Right lobe of liver (tissue), 6 donors: ENCODE measurements around the gene PTGR1. TPM values are rescaled to one million over a fixed set of nuclear protein-coding genes. Genes with fewer than 3 reads are reported as not detected.

Experiments
- ATAC-seq, 4 donors: fragments of 200-7000 bp; cut with Tn5 transposase; one replicate each; pipeline ENCODE4 v1.9.1; 2020; ENCODE audit warnings: mild to moderate bottlenecking in 4 of 4, moderate library complexity in 4 of 4
- DNase-seq, 3 donors: peaks; one replicate each; pipeline ENCODE4 v3.0.0-alpha.2; 2020
- H3K27ac ChIP-seq, 3 donors: fragments of 200-600 bp; one replicate each; pipeline ENCODE4 v1.8.0; 2022
- H3K27me3 ChIP-seq, 2 donors: fragments of 200-600 bp; one replicate each; pipeline ENCODE4 v1.8.0; 2022
- H3K36me3 ChIP-seq, 4 donors: fragments of 200-600 bp; sonication (generic) in 1 of 4; one replicate each; pipeline versions ENCODE4 v1.5.1 to v1.8.0; 2017 to 2022; ENCODE audit warnings: control low read depth in 1 of 4
- H3K4me1 ChIP-seq, 4 donors: fragments of 200-600 bp; sonication (generic) in 1 of 4; one replicate each; pipeline versions ENCODE4 v1.5.1 to v1.8.0; 2017 to 2022; ENCODE audit warnings: control low read depth in 1 of 4
- H3K4me3 ChIP-seq, 3 donors: fragments of 200-600 bp; one replicate each; pipeline ENCODE4 v1.8.0; 2022
- H3K9me3 ChIP-seq, 4 donors: fragments of 200-600 bp; sonication (generic) in 1 of 4; one replicate each; pipeline versions ENCODE4 v1.5.1 to v1.8.0; 2017 to 2022; ENCODE audit warnings: control low read depth in 1 of 4
- POLR2A ChIP-seq: fragments of 450-650 bp; IDR thresholded peaks from one replicate; pipeline ENCODE4 v1.6.1; 2017; ENCODE audit warnings: antibody characterized with exemption, mild to moderate bottlenecking
- WGBS: methylation state at CpG from one replicate; pipeline ENCODE4 v1.1.6; 2018; ENCODE audit warnings: low coverage, low lambda C conversion rate; ENCODE audit not compliant: insufficient coverage; ENCODE audit errors: missing lambda C conversion rate; 5-methylcytosine and 5-hydroxymethylcytosine counted together
- intact Hi-C, 2 donors: fragments of 100-400 bp; cut with DNase I; formaldehyde crosslinking; loops; one replicate each; pipeline versions ENCODE4 v1.11.2 to v1.14.1; 2022
- total RNA-seq, 6 experiments: library from RNA; depleted of rRNA in 2 of 6; stranded (reverse); fragments of >200 nt in 2 of 6; fragmentation: NEBNext Ultra II Directional in 3 of 6; extraction: Animal tissue kit (Norgen Biotek cat#: 25700) in 3 of 6; gene quantifications; one replicate each; pipeline versions ENCODE4 v1.1.0 to v1.2.4, GENCODE V29; 2016 to 2023
- TF ChIP-seq, protein P1 (sequence below), 4 donors: fragments of 200-600 bp in 3 of 4; fragments of 450-650 bp in 1 of 4; IDR thresholded peaks; one replicate each; pipeline versions ENCODE4 v1.5.1 to v1.8.0; 2016 to 2022; ENCODE audit warnings: antibody characterized with exemption in 4 of 4, mild to moderate bottlenecking in 2 of 4
- donor health status: DM: no; HTN: yes; CAD: no.
- donor health status: DM: no; HTN: no; CAD: no.
- donor health status: DM: no; HTN: no; CAD: no.
- donor health status: DM: no; HTN: yes; CAD: no.
- donor health status: DM: no; HTN: yes; CAD: no.

The PTGR1 gene
- total RNA-seq, 6 experiments from 2014 or later: 477 to 1,242 (median 773) TPM

- H3K27ac ChIP-seq: peak overlapping the region in 1 of 3 donors; percentile 80
- ATAC-seq (no peak), DNase-seq (no peak)
- TF ChIP-seq, protein P1, sequence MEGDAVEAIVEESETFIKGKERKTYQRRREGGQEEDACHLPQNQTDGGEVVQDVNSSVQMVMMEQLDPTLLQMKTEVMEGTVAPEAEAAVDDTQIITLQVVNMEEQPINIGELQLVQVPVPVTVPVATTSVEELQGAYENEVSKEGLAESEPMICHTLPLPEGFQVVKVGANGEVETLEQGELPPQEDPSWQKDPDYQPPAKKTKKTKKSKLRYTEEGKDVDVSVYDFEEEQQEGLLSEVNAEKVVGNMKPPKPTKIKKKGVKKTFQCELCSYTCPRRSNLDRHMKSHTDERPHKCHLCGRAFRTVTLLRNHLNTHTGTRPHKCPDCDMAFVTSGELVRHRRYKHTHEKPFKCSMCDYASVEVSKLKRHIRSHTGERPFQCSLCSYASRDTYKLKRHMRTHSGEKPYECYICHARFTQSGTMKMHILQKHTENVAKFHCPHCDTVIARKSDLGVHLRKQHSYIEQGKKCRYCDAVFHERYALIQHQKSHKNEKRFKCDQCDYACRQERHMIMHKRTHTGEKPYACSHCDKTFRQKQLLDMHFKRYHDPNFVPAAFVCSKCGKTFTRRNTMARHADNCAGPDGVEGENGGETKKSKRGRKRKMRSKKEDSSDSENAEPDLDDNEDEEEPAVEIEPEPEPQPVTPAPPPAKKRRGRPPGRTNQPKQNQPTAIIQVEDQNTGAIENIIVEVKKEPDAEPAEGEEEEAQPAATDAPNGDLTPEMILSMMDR (IDR thresholded peaks at IDR 0.05): no peak
- intact Hi-C loops: no loop called here
- H3K27me3 ChIP-seq: no peaks in the 10 kb centered on the region
- no peak overlapping the region for H3K4me3 ChIP-seq
- H3K9me3 ChIP-seq: no peaks in the 10 kb centered on the region
- 70% methylated on average over 7 of the region's 7 CpGs for WGBS
- no peaks in the 10 kb centered on the region for H3K36me3 ChIP-seq
- peaks cover 0 to 40% (median 17%) of the 10 kb centered on the region in 4 donors for H3K4me1 ChIP-seq
These were observed 11.4 kb upstream of the PTGR1 start for GRCh38 chr9:111610845-111611244.

GRCh38 chr9:111610149-111610548 is 10.7 kb upstream of the PTGR1 start:
- no peaks in the 10 kb centered on the region for H3K36me3 ChIP-seq
- H3K27ac ChIP-seq: peak overlapping the region; percentile 31 to 80 (median 59)
- H3K27me3 ChIP-seq: no peaks in the 10 kb centered on the region
- ATAC-seq (peak; percentile 51 to 63 (median 59)), DNase-seq (peak in 1 of 3 donors; percentile 75)
- intact Hi-C loops: no loop called here
- no peak for TF ChIP-seq POLR2A
- TF ChIP-seq, protein P1 (IDR thresholded peaks at IDR 0.05): no peak
- peaks cover 0 to 44% (median 20%) of the 10 kb centered on the region in 4 donors for H3K4me1 ChIP-seq
- 10% methylated on average over 5 of the region's 5 CpGs for WGBS
- no peak overlapping the region for H3K4me3 ChIP-seq
- no peaks in the 10 kb centered on the region for H3K9me3 ChIP-seq

DNA sequence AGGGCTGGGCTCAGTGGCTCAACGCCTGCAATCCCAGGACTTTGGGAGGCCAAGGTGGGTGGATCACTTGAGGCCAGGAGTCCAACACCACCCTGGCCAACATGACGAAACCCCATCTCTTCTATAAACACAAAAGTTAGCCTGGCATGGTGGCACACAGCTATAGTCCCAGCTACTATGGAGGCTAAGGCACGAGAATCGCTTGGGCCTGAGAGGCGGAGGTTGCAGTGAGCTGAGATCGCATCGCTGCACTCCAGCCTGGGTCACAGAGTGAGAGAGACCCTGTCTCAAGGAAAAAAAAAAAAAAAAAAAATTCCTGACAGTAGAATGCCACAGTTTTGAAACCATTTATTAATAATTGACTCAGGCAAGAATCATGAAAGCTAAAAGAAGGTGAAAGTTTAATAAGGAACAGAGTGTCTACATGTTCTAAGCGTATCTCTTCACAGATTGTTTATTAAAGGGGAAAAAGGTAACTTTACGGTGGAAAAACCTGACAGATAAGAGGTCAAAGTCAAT is 5.7 kb upstream of the PTGR1 start:
- no peaks in the 10 kb centered on the region for H3K9me3 ChIP-seq
- intact Hi-C loops: no loop called here
- peak overlapping the region; percentile 60 to 96 (median 83) for H3K27ac ChIP-seq
- 26% methylated on average over 9 of the region's 9 CpGs for WGBS
- no peaks in the 10 kb centered on the region for H3K36me3 ChIP-seq
- no peak for TF ChIP-seq POLR2A
- TF ChIP-seq, protein P1 (IDR thresholded peaks at IDR 0.05): no peak
- DNase-seq: peak; percentile 60 to 87 (median 84)
- H3K4me3 ChIP-seq: peak overlapping the region in 2 of 3 donors; percentile 17 to 28
- H3K4me1 ChIP-seq: peaks cover 0 to 63% (median 22%) of the 10 kb centered on the region in 4 donors
- H3K27me3 ChIP-seq: no peaks in the 10 kb centered on the region
- ATAC-seq: peak; percentile 69 to 83 (median 76)

DNA sequence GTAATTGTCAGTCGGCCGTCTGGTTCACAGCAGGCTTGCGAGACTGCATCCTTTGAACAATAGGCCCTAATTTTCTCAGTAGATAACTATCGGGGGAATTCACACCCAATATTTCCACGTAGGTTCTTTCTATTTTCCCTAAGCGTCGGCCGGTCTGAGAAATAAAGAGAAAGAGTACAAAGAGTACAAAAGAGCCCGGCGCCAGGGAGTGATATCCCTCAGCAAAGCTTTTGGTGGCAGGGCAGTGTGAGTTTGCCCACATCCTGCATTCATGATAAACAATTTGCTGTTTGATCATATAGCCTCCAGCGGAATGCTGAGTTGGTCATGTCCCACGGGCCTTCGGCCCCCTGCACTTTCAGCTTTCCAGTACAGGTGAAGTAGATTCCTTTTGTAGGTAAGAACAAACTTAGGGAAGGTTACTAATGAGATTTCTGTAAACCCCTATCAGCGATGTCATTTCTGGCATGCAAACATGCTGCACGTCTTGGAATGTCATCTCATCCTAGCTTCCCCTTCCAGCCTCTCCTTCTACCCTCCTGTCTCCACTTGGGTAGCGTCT is 4.7 kb upstream of the PTGR1 start:
- Histone ChIP-seq H3K27ac (peak overlapping the region; percentile 33 to 96 (median 83)), H3K9me3 (no peaks in the 10 kb centered on the region), H3K4me3 (peak overlapping the region in 1 of 3 donors; percentile 17), H3K27me3 (no peaks in the 10 kb centered on the region), H3K4me1 (peaks cover 0 to 63% (median 19%) of the 10 kb centered on the region in 4 donors), H3K36me3 (no peaks in the 10 kb centered on the region)
- intact Hi-C loops: no loop called here
- ATAC-seq (no peak), DNase-seq (no peak)
- WGBS: 38% methylated on average over 15 of the region's 16 CpGs
- TF ChIP-seq POLR2A: no peak
- TF ChIP-seq, protein P1 (IDR thresholded peaks at IDR 0.05): no peak
